Testis (tissue), 2 donors: ENCODE data around the gene ETV7.

Source experiments
- CTCF ChIP-seq, 3 experiments: fragments of 450-650 bp in 2 of 3; fragments of 200-600 bp in 1 of 3; sonication (generic) in 1 of 3; IDR thresholded peaks; one replicate each; pipeline ENCODE4 v1.5.1; 2016 to 2019; ENCODE audit warnings: antibody characterized with exemption in 3 of 3, mild to moderate bottlenecking in 2 of 3, moderate library complexity in 1 of 3
- POLR2A ChIP-seq: fragments of 450-650 bp; IDR thresholded peaks from one replicate; pipeline ENCODE4 v1.6.1; 2017; ENCODE audit warnings: antibody characterized with exemption, mild to moderate bottlenecking, moderate library complexity

GRCh38 chr6:36357872-36358225 lies 29.6 kb downstream of the ETV7 start:
- TF ChIP-seq CTCF (IDR thresholded peaks at IDR 0.05) (no peak), POLR2A (no peak)
